HFFc6 (cell line): Measurements from ENCODE around the gene HTRA3. TPM values are rescaled to one million over a fixed set of nuclear protein-coding genes. Genes with fewer than 3 reads are reported as not detected.

Experiments used
- DNase-seq: peaks from one replicate; pipeline ENCODE4 v3.0.0-alpha.2; 2018
- H3K27ac Mint-ChIP-seq: 2 replicates; pipeline ENCODE4 v1.8.0; 2020; ENCODE audit warnings: mild to moderate bottlenecking, mixed read lengths
- H3K27me3 Mint-ChIP-seq: 2 replicates; pipeline ENCODE4 v1.8.0; 2021; ENCODE audit warnings: mild to moderate bottlenecking, moderate library complexity, mixed read lengths; ENCODE audit not compliant: insufficient read depth
- H3K36me3 Mint-ChIP-seq: 2 replicates; pipeline ENCODE4 v1.8.0; 2021; ENCODE audit warnings: low read depth, mixed read lengths
- H3K4me1 Mint-ChIP-seq: 2 replicates; pipeline ENCODE4 v1.8.0; 2020; ENCODE audit warnings: low read depth, mixed read lengths
- H3K4me3 Mint-ChIP-seq: 2 replicates; pipeline ENCODE4 v1.8.0; 2020; ENCODE audit warnings: mild to moderate bottlenecking, moderate library complexity, mixed read lengths
- H3K9me3 Mint-ChIP-seq: 2 replicates; pipeline ENCODE4 v1.8.0; 2020; ENCODE audit warnings: mild to moderate bottlenecking, mixed read lengths
- CTCF ChIP-seq: fragments of 200-600 bp; sonication (generic); IDR thresholded peaks from 2 replicates; pipeline ENCODE4 v1.5.0; 2021; ENCODE audit warnings: antibody characterized with exemption, mild to moderate bottlenecking
- total RNA-seq, 6 experiments: library from RNA; stranded (reverse); fragmentation: NEBNext Ultra II Directional; extraction: Animal tissue kit (Norgen Biotek cat#: 25700); gene quantifications; 2 replicates in 1 of 6; 3 replicates in 5 of 6; pipeline ENCODE4 v1.2.3, GENCODE V29; 2021

The HTRA3 gene
- total RNA-seq, 6 experiments from 2014 or later, result 4.2 to 7.0 (median 4.8) TPM

GRCh38 chr4:8238036-8238511, 31.5 kb upstream of the HTRA3 start:
- Mint-ChIP-seq H3K36me3 (no peaks in the 10 kb centered on the region), H3K27me3 (peaks cover 4% of the 10 kb centered on the region), H3K9me3 (no peaks in the 10 kb centered on the region), H3K27ac (no peak overlapping the region), H3K4me3 (no peak overlapping the region), H3K4me1 (no peaks in the 10 kb centered on the region)
- DNase-seq, result no peak
- no peak for TF ChIP-seq CTCF

GRCh38 chr4:8238515-8239053, 31.0 kb upstream of the HTRA3 start:
- H3K27me3 Mint-ChIP-seq, result peaks cover 4% of the 10 kb centered on the region
- no peaks in the 10 kb centered on the region for H3K9me3 Mint-ChIP-seq
- no peak overlapping the region for H3K4me3 Mint-ChIP-seq
- no peak for DNase-seq
- H3K4me1 Mint-ChIP-seq, result no peaks in the 10 kb centered on the region
- H3K36me3 Mint-ChIP-seq, result no peaks in the 10 kb centered on the region
- no peak overlapping the region for H3K27ac Mint-ChIP-seq
- TF ChIP-seq CTCF, result peak; percentile 76

GRCh38 chr4:8239226-8239625, 30.3 kb upstream of the HTRA3 start:
- Mint-ChIP-seq H3K27ac (no peak overlapping the region), H3K4me1 (no peaks in the 10 kb centered on the region), H3K4me3 (no peak overlapping the region), H3K27me3 (peaks cover 4% of the 10 kb centered on the region), H3K36me3 (no peaks in the 10 kb centered on the region), H3K9me3 (no peaks in the 10 kb centered on the region)
- no peak for TF ChIP-seq CTCF
- DNase-seq, result no peak

DNA sequence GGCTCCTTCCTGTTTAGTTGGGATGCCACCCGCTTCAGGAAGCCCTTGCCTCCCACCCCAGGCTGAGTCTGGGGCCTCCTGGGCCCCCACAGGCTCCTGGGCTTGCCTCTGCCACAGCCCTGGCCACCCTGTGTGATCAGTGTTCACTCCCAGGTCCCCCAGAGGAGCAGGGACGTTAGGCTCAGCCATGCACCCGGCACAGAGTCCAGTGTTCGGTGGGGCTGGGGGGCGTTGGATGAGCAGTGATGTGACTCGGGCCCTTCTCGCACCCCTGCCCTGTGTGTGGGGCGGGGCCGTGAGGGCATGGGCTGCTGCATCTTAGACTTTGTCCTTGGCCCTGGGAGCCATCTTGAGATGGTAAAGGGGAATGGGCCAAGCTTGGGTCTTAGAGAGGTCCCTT, 29.9 kb upstream of the HTRA3 start:
- Mint-ChIP-seq H3K36me3 (no peaks in the 10 kb centered on the region), H3K9me3 (no peaks in the 10 kb centered on the region), H3K4me3 (no peak overlapping the region), H3K27ac (no peak overlapping the region), H3K27me3 (peaks cover 4% of the 10 kb centered on the region), H3K4me1 (no peaks in the 10 kb centered on the region)
- no peak for TF ChIP-seq CTCF
- DNase-seq, result no peak

DNA sequence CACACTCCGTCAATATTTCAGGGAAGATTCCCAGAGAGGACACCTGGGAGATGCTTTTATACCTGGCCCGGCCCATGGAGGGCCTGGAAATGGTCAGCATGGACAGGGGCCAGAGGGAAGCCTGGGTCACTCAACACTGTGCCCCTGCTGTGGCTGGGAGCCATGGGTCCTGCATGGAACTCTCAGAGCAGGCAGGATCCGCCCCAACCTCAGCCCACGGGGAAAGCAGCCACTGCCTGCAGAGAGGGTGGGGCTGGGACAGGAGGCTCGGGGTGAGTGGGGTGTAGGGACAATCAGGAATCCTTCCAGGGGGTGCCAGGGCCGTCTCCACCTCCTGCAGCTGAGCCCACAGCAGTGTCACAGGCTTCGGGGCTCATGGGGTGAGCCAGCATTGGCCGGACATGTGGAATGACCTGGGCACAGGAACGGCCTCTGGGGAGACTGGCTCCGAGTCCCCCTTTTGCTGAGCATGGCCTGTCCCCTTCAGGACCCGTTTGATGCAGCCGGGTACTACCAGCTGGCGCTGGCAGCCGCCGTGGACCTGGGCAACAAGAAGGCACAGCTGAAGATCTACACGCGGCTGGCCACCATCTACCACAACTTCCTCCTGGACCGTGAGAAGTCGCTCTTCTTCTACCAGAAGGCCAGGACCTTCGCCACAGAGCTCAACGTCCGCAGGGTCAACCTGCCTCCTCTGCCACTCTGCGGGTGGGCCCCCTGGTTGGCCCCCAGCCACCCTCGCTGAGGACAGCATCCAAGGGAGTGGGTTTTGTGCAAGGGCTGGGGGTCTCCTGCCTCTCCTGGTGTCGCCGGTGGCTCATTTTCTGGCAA, 29.1 kb upstream of the HTRA3 start:
- Mint-ChIP-seq H3K36me3 (no peaks in the 10 kb centered on the region), H3K27ac (no peak overlapping the region), H3K27me3 (peaks cover 4% of the 10 kb centered on the region), H3K4me3 (no peak overlapping the region), H3K4me1 (no peaks in the 10 kb centered on the region), H3K9me3 (no peaks in the 10 kb centered on the region)
- no peak for DNase-seq
- no peak for TF ChIP-seq CTCF
